H1 (cell line): ENCODE results near the gene PAQR5. TPM values are rescaled to one million over a fixed set of nuclear protein-coding genes. Genes with fewer than 3 reads are reported as not detected.
A peak's percentile ranks its signal among the peaks of the same experiment; 100 is the strongest.

Source experiments
- CTCF ChIA-PET: fragments of 300-600 bp; sonication (Branson Sonifier 250); formaldehyde crosslinking; loops from one replicate; lab custom pipeline; 2021; ENCODE audit not compliant: partially characterized antibody; lab: Charles Lee
- POLR2A ChIA-PET: fragments of 300-600 bp; sonication (Branson Sonifier 250); formaldehyde crosslinking; loops from one replicate; lab custom pipeline; 2021; ENCODE audit warnings: inconsistent platforms; ENCODE audit not compliant: partially characterized antibody; lab: Charles Lee
- DNase-seq, 2 experiments: peaks; one replicate each; pipeline versions ENCODE4 v3.0.0 to v3.0.0-alpha.2; 2010 to 2022; ENCODE audit warnings: low spot score in 2 of 2, low read depth in 1 of 2, mixed read lengths in 1 of 2
- FAIRE-seq: peaks from 2 replicates; lab custom pipeline; 2011; peaks lifted over from hg19 to GRCh38; lab: Jason Lieb, UNC
- H2AFZ ChIP-seq: 2 replicates; pipeline ENCODE4 v1.8.1; 2012; ENCODE audit warnings: low read length, inconsistent platforms
- H2AK5ac ChIP-seq: 2 replicates; pipeline ENCODE4 v1.6.1; 2013; ENCODE audit warnings: low read depth, low read length
- H2BK120ac ChIP-seq: replicated peaks from 2 replicates; pipeline ENCODE3; 2013; ENCODE audit warnings: low read depth, low read length, inconsistent platforms
- H2BK12ac ChIP-seq: 2 replicates; pipeline ENCODE4 v1.6.1; 2013; ENCODE audit warnings: low read depth, low read length
- H2BK15ac ChIP-seq: 2 replicates; pipeline ENCODE4 v1.6.1; 2013; ENCODE audit warnings: low read length
- H2BK20ac ChIP-seq: 2 replicates; pipeline ENCODE4 v1.6.1; 2013; ENCODE audit warnings: low read length
- H2BK5ac ChIP-seq: 2 replicates; pipeline ENCODE4 v1.6.1; 2013; ENCODE audit warnings: low read depth, low read length
- H3K14ac ChIP-seq: 2 replicates; pipeline ENCODE4 v1.6.1; 2013; ENCODE audit warnings: inconsistent platforms; ENCODE audit not compliant: insufficient read length
- H3K18ac ChIP-seq: 2 replicates; pipeline ENCODE4 v1.6.1; 2013; ENCODE audit warnings: low read length; ENCODE audit errors: extremely low read depth
- H3K23ac ChIP-seq: 2 replicates; pipeline ENCODE4 v1.6.1; 2013; ENCODE audit warnings: inconsistent platforms; ENCODE audit not compliant: insufficient read length
- H3K23me2 ChIP-seq: 2 replicates; pipeline ENCODE4 v1.6.1; 2013; ENCODE audit warnings: low read depth, low read length
- H3K27ac ChIP-seq: 2 replicates; pipeline ENCODE4 v1.6.1; 2011; ENCODE audit warnings: low read depth, low read length, inconsistent platforms
- H3K27me3 ChIP-seq, 4 experiments: replicated peaks in 1 of 4; 1 replicate in 1 of 4; 2 replicates in 3 of 4; pipeline versions ENCODE4 v1.6.1 to v1.8.1; 2011 to 2013; ENCODE audit warnings: low read length in 3 of 4, mild to moderate bottlenecking in 3 of 4, inconsistent platforms in 2 of 4, mixed read lengths in 2 of 4, moderate library complexity in 1 of 4; ENCODE audit not compliant: control insufficient read depth in 3 of 4, insufficient read depth in 3 of 4; ENCODE audit errors: extremely low read depth in 1 of 4
- H3K36me3 ChIP-seq, 4 experiments: 2 replicates each; pipeline versions ENCODE4 v1.6.1 to v1.8.1; 2011 to 2013; ENCODE audit warnings: mild to moderate bottlenecking in 4 of 4, low read length in 3 of 4, moderate library complexity in 2 of 4, control low read depth in 1 of 4, inconsistent platforms in 1 of 4; ENCODE audit not compliant: insufficient read depth in 4 of 4, control insufficient read depth in 2 of 4
- H3K4ac ChIP-seq: replicated peaks from 2 replicates; pipeline ENCODE3; 2013; ENCODE audit warnings: low read length, low read depth, mixed read lengths, inconsistent platforms; ENCODE audit not compliant: insufficient read length
- H3K4me1 ChIP-seq, 4 experiments: replicated peaks in 1 of 4; 1 replicate in 1 of 4; 2 replicates in 3 of 4; pipeline versions ENCODE4 v1.6.1 to v1.8.1; 2011 to 2013; ENCODE audit warnings: low read length in 3 of 4, inconsistent platforms in 2 of 4, mixed read lengths in 1 of 4; ENCODE audit not compliant: insufficient read depth in 4 of 4, control insufficient read depth in 3 of 4
- H3K4me2 ChIP-seq, 2 experiments: 2 replicates each; pipeline versions ENCODE4 v1.6.1 to v1.8.1; 2011 to 2013; ENCODE audit warnings: low read depth in 2 of 2, low read length in 2 of 2, control low read depth in 1 of 2, inconsistent platforms in 1 of 2, mild to moderate bottlenecking in 1 of 2; ENCODE audit not compliant: insufficient read depth in 1 of 2
- H3K4me3 ChIP-seq, 4 experiments: fragments of 200-600, 300-600 bp in 1 of 4; sonication (generic), shearing (Covaris generic), sonication (Bioruptor Twin) in 1 of 4; 2 replicates each; pipeline versions ENCODE4 v1.5.1 to v1.8.1; 2011 to 2016; ENCODE audit warnings: low read length in 4 of 4, low read depth in 3 of 4, control low read depth in 2 of 4, inconsistent platforms in 2 of 4, mild to moderate bottlenecking in 2 of 4, mixed read lengths in 1 of 4, moderate library complexity in 1 of 4; ENCODE audit not compliant: insufficient read depth in 2 of 4; ENCODE audit errors: extremely low read depth in 1 of 4
- H3K56ac ChIP-seq: replicated peaks from 2 replicates; pipeline ENCODE3; 2013; ENCODE audit warnings: low read depth, mild to moderate bottlenecking, mixed read lengths, low read length, inconsistent platforms; ENCODE audit not compliant: insufficient read length
- H3K79me1 ChIP-seq: 2 replicates; pipeline ENCODE4 v1.6.1; 2013; ENCODE audit warnings: low read depth, low read length, control low read depth
- H3K79me2 ChIP-seq, 2 experiments: 2 replicates each; pipeline versions ENCODE4 v1.6.1 to v1.8.1; 2012 to 2013; ENCODE audit warnings: low read length in 2 of 2, mild to moderate bottlenecking in 2 of 2, inconsistent platforms in 1 of 2; ENCODE audit not compliant: insufficient read depth in 2 of 2, control insufficient read depth in 1 of 2
- H3K9ac ChIP-seq, 4 experiments: replicated peaks in 1 of 4; 1 replicate in 1 of 4; 2 replicates in 3 of 4; pipeline versions ENCODE4 v1.6.1 to v1.8.1; 2011 to 2013; ENCODE audit warnings: low read depth in 3 of 4, low read length in 3 of 4, control low read depth in 2 of 4, mild to moderate bottlenecking in 2 of 4, moderate library complexity in 2 of 4, inconsistent platforms in 1 of 4; ENCODE audit errors: extremely low read depth in 1 of 4
- H3K9me3 ChIP-seq, 2 experiments: 2 replicates each; pipeline versions ENCODE4 v1.6.1 to v1.8.1; 2012 to 2013; ENCODE audit warnings: mild to moderate bottlenecking in 2 of 2, moderate library complexity in 2 of 2, control low read depth in 1 of 2, inconsistent platforms in 1 of 2, low read depth in 1 of 2, low read length in 1 of 2, mixed read lengths in 1 of 2; ENCODE audit not compliant: insufficient read depth in 2 of 2
- H4K20me1 ChIP-seq, 2 experiments: replicated peaks in 1 of 2; 2 replicates each; pipeline versions ENCODE3 to v1.8.1; 2011 to 2013; ENCODE audit warnings: inconsistent platforms in 2 of 2, low read length in 2 of 2, mild to moderate bottlenecking in 1 of 2; ENCODE audit not compliant: insufficient read depth in 2 of 2, control insufficient read depth in 1 of 2
- H4K5ac ChIP-seq: 2 replicates; pipeline ENCODE4 v1.6.1; 2013; ENCODE audit warnings: low read length, low read depth, mixed read lengths, inconsistent platforms; ENCODE audit not compliant: insufficient read length
- H4K8ac ChIP-seq: 2 replicates; pipeline ENCODE4 v1.8.0; 2013; ENCODE audit warnings: mild to moderate bottlenecking, moderate library complexity, low read length, inconsistent platforms; ENCODE audit not compliant: insufficient read depth; ENCODE audit errors: extremely low read depth
- H4K91ac ChIP-seq: replicated peaks from 2 replicates; pipeline ENCODE3; 2013; ENCODE audit warnings: low read length, mixed read lengths, inconsistent platforms; ENCODE audit not compliant: insufficient read length
- MAX ChIP-seq: IDR thresholded peaks from 2 replicates; pipeline ENCODE4 v1.6.1; 2012; ENCODE audit warnings: inconsistent platforms
- TEAD4 ChIP-seq: IDR thresholded peaks from 2 replicates; pipeline ENCODE4 v1.6.1; 2012; ENCODE audit warnings: low read depth, low read length, inconsistent platforms, mixed read lengths
- WGBS, 2 experiments: shearing (Covaris generic) in 1 of 2; methylation state at CpG; one replicate each; pipeline versions ENCODE4 v1.1.6 to v1.1.7; 2013 to 2015; ENCODE audit warnings: low lambda C conversion rate in 2 of 2, mixed read lengths in 2 of 2, inconsistent platforms in 1 of 2, low coverage in 1 of 2, missing lambda C conversion rate in 1 of 2; ENCODE audit not compliant: insufficient replicate concordance in 2 of 2, insufficient coverage in 1 of 2, insufficient read length in 1 of 2; ENCODE audit errors: extremely low coverage in 1 of 2, missing lambda C conversion rate in 1 of 2; 5-methylcytosine and 5-hydroxymethylcytosine counted together
- polyA plus RNA-seq, 7 experiments: library from polyadenylated mRNA; depleted of rRNA in 3 of 7; stranded (reverse) in 5 of 7; unstranded in 2 of 7; fragments of >200 nt in 5 of 7; fragments of 200-250 nt in 2 of 7; gene quantifications; 1 replicate in 5 of 7; 2 replicates in 1 of 7; 4 replicates in 1 of 7; pipeline versions ENCODE4 v1.2.1 to v1.2.3, GENCODE V29; 2011 to 2013; ENCODE audit warnings: missing spikeins in 2 of 7, mixed read lengths in 2 of 7
- total RNA-seq: library from RNA; stranded (reverse); fragmentation: NEBNext Ultra II Directional; extraction: Animal tissue kit (Norgen Biotek cat#: 25700); gene quantifications from 2 replicates; pipeline ENCODE4 v1.2.1, GENCODE V29; 2021

The PAQR5 gene
- total and polyA plus RNA-seq, 2 of the 8 experiments (the other 6 are each of a cell fraction or from before 2014, with no cell fraction given) = 8.7 to 18.1 TPM

GRCh38 chr15:69272139-69272538 is 26.6 kb upstream of the PAQR5 start:
- Histone ChIP-seq H2BK12ac (no peak overlapping the region), H3K14ac (no peak overlapping the region), H2BK5ac (no peak overlapping the region), H3K4me2 (no peak overlapping the region), H3K79me2 (no peaks in the 10 kb centered on the region), H3K4ac (no peak overlapping the region), H3K27ac (no peak overlapping the region), H4K5ac (no peak overlapping the region), H4K91ac (no peak overlapping the region), H3K4me1 (peaks cover 2 to 13% (median 6%) of the 10 kb centered on the region in 4 experiments; a peak in 5 of 7 replicates), H3K79me1 (no peaks in the 10 kb centered on the region), H3K56ac (no peak overlapping the region), H3K23me2 (no peaks in the 10 kb centered on the region), H4K20me1 (peaks cover 0 to 4% of the 10 kb centered on the region in 2 experiments), H2BK120ac (no peak overlapping the region), H2AFZ (no peak overlapping the region), H4K8ac (no peak overlapping the region), H3K18ac (no peak overlapping the region), H2BK15ac (no peak overlapping the region), H2AK5ac (no peak overlapping the region), H3K36me3 (peaks cover 0 to 4% (median 0%) of the 10 kb centered on the region in 4 experiments; a peak in 1 of 8 replicates), H3K9me3 (no peaks in the 10 kb centered on the region), H2BK20ac (no peak overlapping the region), H3K4me3 (no peak overlapping the region), H3K27me3 (no peaks in the 10 kb centered on the region), H3K9ac (no peak overlapping the region), H3K23ac (no peak overlapping the region)
- no peak for DNase-seq
- 64% methylated on average over 3 of the region's 3 CpGs; no CpG with 5 or more reads in 1 of the 2 experiments for WGBS, 2 experiments
- TF ChIP-seq MAX = no peak
- TF ChIP-seq TEAD4 = peak; percentile 75
- ChIA-PET POLR2A (no interaction called here), CTCF (interaction anchor here (1.0 to 7.6 kb wide), 3 partner anchors 123 to 240 kb away, joined by 3 to 70 read pairs (median 5); no protein-coding TSS in a partner anchor)
- peak; percentile 48 for FAIRE-seq
